GM12878 (cell line): ENCODE data around the gene TMTC3. TPM values are rescaled to one million over a fixed set of nuclear protein-coding genes. Genes with fewer than 3 reads are reported as not detected.

ENCODE experiments used
- ATAC-seq: fragments of 200-7000 bp; cut with Tn5 transposase; 3 replicates; pipeline ENCODE4 v1.9.1; 2020; ENCODE audit warnings: mild to moderate bottlenecking, moderate library complexity
- BruUV-seq: library from RNA; stranded (reverse); fragments of 400-500 nt; replicated peaks from 2 replicates; lab custom pipeline; 2021; lab: Mats Ljungman, UMichigan
- CTCF ChIA-PET: fragments of 300-600 bp; sonication (Branson Sonifier 250); formaldehyde crosslinking; extraction: SDS; loops from one replicate; lab custom pipeline; 2021; ENCODE audit warnings: inconsistent platforms; lab: Yijun Ruan, JAX
- POLR2A ChIA-PET: fragments of 350-600 bp; formaldehyde crosslinking; extraction: SDS; loops from one replicate; lab custom pipeline; 2021; ENCODE audit warnings: inconsistent platforms; lab: Charles Lee
- RAD21 ChIA-PET: fragments of 300-600 bp; sonication (Branson Sonifier 250); formaldehyde crosslinking; loops from one replicate; lab custom pipeline; 2023; ENCODE audit warnings: antibody characterized with exemption; ENCODE audit not compliant: unreplicated experiment; lab: Charles Lee
- SMC1A ChIA-PET: fragments of 300-600 bp; sonication (Branson Sonifier 250); formaldehyde crosslinking; loops from one replicate; lab custom pipeline; 2023; ENCODE audit not compliant: unreplicated experiment, uncharacterized antibody; lab: Charles Lee
- DNase-seq: peaks from one replicate; pipeline ENCODE4 v3.0.0-alpha.2; 2011; ENCODE audit warnings: low read depth, low spot score
- FAIRE-seq: peaks from 3 replicates; lab custom pipeline; 2011; peaks lifted over from hg19 to GRCh38; lab: Jason Lieb, UNC
- H2AFZ ChIP-seq: 2 replicates; pipeline ENCODE4 v1.6.0; 2011; ENCODE audit warnings: low read depth, low read length, control low read depth; ENCODE audit not compliant: control insufficient read depth
- H3K27ac ChIP-seq: 2 replicates; pipeline ENCODE4 v1.5.1; 2011; ENCODE audit warnings: control low read depth; ENCODE audit not compliant: control insufficient read depth, insufficient read depth
- H3K27me3 ChIP-seq, 2 experiments: replicated peaks in 1 of 2; 2 replicates each; pipeline versions ENCODE4 v1.6.0 to v1.6.1; 2011; ENCODE audit warnings: low read length in 1 of 2; ENCODE audit not compliant: control insufficient read depth in 2 of 2, insufficient read depth in 2 of 2
- H3K36me3 ChIP-seq, 2 experiments: 2 replicates each; pipeline ENCODE4 v1.5.1; 2011; ENCODE audit warnings: low read length in 1 of 2; ENCODE audit not compliant: control insufficient read depth in 2 of 2, insufficient read depth in 2 of 2
- H3K4me1 ChIP-seq: 2 replicates; pipeline ENCODE4 v1.6.1; 2011; ENCODE audit warnings: mild to moderate bottlenecking, low read length, moderate library complexity, mixed read lengths; ENCODE audit not compliant: control insufficient read depth, insufficient read depth
- H3K4me2 ChIP-seq: 2 replicates; pipeline ENCODE4 v1.6.0; 2011; ENCODE audit warnings: control low read depth; ENCODE audit not compliant: control insufficient read depth, insufficient read depth
- H3K4me3 ChIP-seq: fragments of 200-600 bp; sonication (generic); 2 replicates; pipeline ENCODE4 v1.5.1; 2016
- H3K79me2 ChIP-seq: 2 replicates; pipeline ENCODE4 v1.6.0; 2011; ENCODE audit warnings: low read length; ENCODE audit not compliant: control insufficient read depth, insufficient read depth
- H3K9ac ChIP-seq: 2 replicates; pipeline ENCODE4 v1.8.0; 2011; ENCODE audit warnings: low read length, control low read depth, mixed read lengths; ENCODE audit not compliant: control insufficient read depth, insufficient read depth
- H3K9me3 ChIP-seq: replicated peaks from 3 replicates; pipeline ENCODE4 v1.5.1; 2011; ENCODE audit warnings: mild to moderate bottlenecking, low read length; ENCODE audit not compliant: control insufficient read depth, insufficient read depth
- H4K20me1 ChIP-seq: 2 replicates; pipeline ENCODE4 v1.6.0; 2011; ENCODE audit not compliant: control insufficient read depth, insufficient read depth
- BCL11A ChIP-seq: IDR thresholded peaks from 2 replicates; pipeline ENCODE4 v1.6.1; 2011; ENCODE audit warnings: low read depth, low read length
- BMI1 ChIP-seq: fragments of 450-650 bp; IDR thresholded peaks from 2 replicates; pipeline ENCODE4 v1.6.1; 2016; ENCODE audit warnings: mild to moderate bottlenecking, moderate library complexity, borderline replicate concordance
- CTCF ChIP-seq, 3 experiments: IDR thresholded peaks in 2 of 3; conservative IDR thresholded peaks in 1 of 3; 2 replicates each; pipeline ENCODE4 v1.5.1; 2011; ENCODE audit warnings: low read depth in 3 of 3, low read length in 3 of 3, mild to moderate bottlenecking in 3 of 3, control low read depth in 2 of 3, moderate library complexity in 2 of 3, inconsistent platforms in 1 of 3, mixed read lengths in 1 of 3; ENCODE audit not compliant: control insufficient read depth in 2 of 3, insufficient read depth in 1 of 3; ENCODE audit errors: extremely low read depth in 1 of 3
- DPF2 ChIP-seq: fragments of 450-650 bp; IDR thresholded peaks from 2 replicates; pipeline ENCODE4 v1.6.1; 2017; ENCODE audit warnings: mild to moderate bottlenecking
- IKZF2 ChIP-seq, 2 experiments: fragments of 450-650 bp; IDR thresholded peaks; 2 replicates each; pipeline ENCODE4 v1.6.1; 2017; ENCODE audit warnings: mild to moderate bottlenecking in 2 of 2, moderate library complexity in 2 of 2
- MEF2A ChIP-seq: IDR thresholded peaks from 2 replicates; pipeline ENCODE4 v1.6.1; 2011; ENCODE audit warnings: low read depth, mild to moderate bottlenecking, low read length, moderate library complexity; ENCODE audit not compliant: insufficient read depth
- MEF2B ChIP-seq: fragments of 450-650 bp; IDR thresholded peaks from 2 replicates; pipeline ENCODE4 v1.6.1; 2018; ENCODE audit warnings: mild to moderate bottlenecking, moderate library complexity; ENCODE audit not compliant: partially characterized antibody, poor library complexity, severe bottlenecking
- PML ChIP-seq: IDR thresholded peaks from 2 replicates; pipeline ENCODE4 v1.6.1; 2012; ENCODE audit warnings: low read length, inconsistent platforms
- POLR2A ChIP-seq: IDR thresholded peaks from 2 replicates; pipeline ENCODE4 v1.6.1; 2011; ENCODE audit warnings: low read depth, mild to moderate bottlenecking, low read length
- SMAD5 ChIP-seq: IDR thresholded peaks from 2 replicates; pipeline ENCODE4 v1.6.1; 2016; ENCODE audit warnings: antibody characterized with exemption, low read depth
- SMARCA5 ChIP-seq: fragments of 450-650 bp; IDR thresholded peaks from 2 replicates; pipeline ENCODE4 v1.6.1; 2017; ENCODE audit warnings: mild to moderate bottlenecking
- TAF1 ChIP-seq: IDR thresholded peaks from 2 replicates; pipeline ENCODE4 v1.6.1; 2011; ENCODE audit warnings: mild to moderate bottlenecking, low read depth, low read length, borderline replicate concordance
- WGBS: methylation state at CpG from one replicate; pipeline ENCODE4 v1.1.6; 2016; ENCODE audit warnings: low lambda C conversion rate; ENCODE audit not compliant: insufficient replicate concordance, insufficient coverage; ENCODE audit errors: missing lambda C conversion rate; 5-methylcytosine and 5-hydroxymethylcytosine counted together
- in situ Hi-C: fragments of 300-500 bp; cut with MboI; formaldehyde crosslinking; loops from 9 replicates; pipeline ENCODE4 v1.14.3; 2018; ENCODE audit warnings: mixed read lengths
- intact Hi-C: fragments of 100-400 bp; cut with micrococcal nuclease; formaldehyde crosslinking; loops from one replicate; pipeline ENCODE4 v1.14.2; 2022; ENCODE audit not compliant: unreplicated experiment
- polyA plus RNA-seq, 11 experiments: library from polyadenylated mRNA; depleted of rRNA in 4 of 11; unstranded in 6 of 11; stranded (reverse) in 5 of 11; fragments of >200 nt; fragmentation: Nextera tagmentation in 4 of 11; fragmentation: Illumina TruSeq in 1 of 11; extraction: Ambion mirVana in 4 of 11; extraction: Trizol in 1 of 11; gene quantifications; 1 replicate in 1 of 11; 2 replicates in 10 of 11; pipeline versions ENCODE4 v1.2.1 to v1.2.3, GENCODE V29; 2011 to 2016; ENCODE audit warnings: inconsistent platforms in 2 of 11, missing spikeins in 2 of 11, low read depth in 1 of 11
- total RNA-seq, 4 experiments: library from RNA; depleted of rRNA in 3 of 4; stranded (reverse); fragments of >200 nt in 3 of 4; fragmentation: Illumina TruSeq in 1 of 4; extraction: Trizol in 1 of 4; gene quantifications; 2 replicates each; pipeline versions ENCODE4 v1.2.1 to v1.2.3, GENCODE V29; 2013 to 2021

TMTC3 gene
- total and polyA plus RNA-seq, 10 of the 15 experiments (the other 5 are each of a cell fraction or from before 2014, with no cell fraction given), result 1.4 to 5.7 (median 3.5) TPM

GRCh38 chr12:88167384-88167783 is 25.3 kb downstream of the TMTC3 start:
- Histone ChIP-seq H3K9ac (no peak overlapping the region), H3K4me1 (no peaks in the 10 kb centered on the region), H3K79me2 (no peaks in the 10 kb centered on the region), H3K4me3 (no peak overlapping the region), H4K20me1 (no peaks in the 10 kb centered on the region)
- RAD21 ChIA-PET, result no interaction called here
- intact Hi-C loops (no loop called here), in situ Hi-C loops (no loop called here)
- 98% methylated on average over 2 of the region's 2 CpGs for WGBS
- no TSS peak for BruUV-seq
- no peak for FAIRE-seq
- no peak for ATAC-seq
- TF ChIP-seq MEF2A (no peak), BMI1 (no peak), SMARCA5 (no peak), PML (no peak), BCL11A (no peak), CTCF (IDR thresholded peaks at IDR 0.05 in 2 of 3, conservative IDR thresholded peaks at IDR 0.05 in 1 of 3; ENCODE audit: control insufficient read depth in 2 of 3, extremely low read depth in 1 of 3, insufficient read depth in 1 of 3, low read depth in 3 of 3, low read length in 3 of 3) (no peak), MEF2B (no peak), DPF2 (no peak), POLR2A (no peak), SMAD5 (no peak), IKZF2 (IDR thresholded peaks at IDR 0.05) (no peak), TAF1 (no peak)
- TF ChIP-seq, all 136 proteins: peak for 0
- ChIA-PET CTCF (interaction anchor here (0.7 kb wide), 1 partner anchor 225 kb away, joined by 3 read pairs; no protein-coding TSS in a partner anchor), POLR2A (no interaction called here), SMC1A (interaction anchor here (1.2 kb wide), 1 partner anchor 22 kb away, joined by 3 read pairs; no protein-coding TSS in a partner anchor)
- Histone ChIP-seq H2AFZ (no peak overlapping the region), H3K9me3 (no peaks in the 10 kb centered on the region), H3K27me3 (no peaks in the 10 kb centered on the region), H3K36me3 (no peaks in the 10 kb centered on the region; a peak in 1 of 4 replicates), H3K27ac (no peak overlapping the region), H3K4me2 (no peak overlapping the region)
- no peak for DNase-seq
